Activated T-cell treated with anti-CD3 and anti-CD28 coated beads, Interleukin-2, amount 50 U/mL, for 72 hours (primary cell): ENCODE data around the gene SH3GL3. TPM values are rescaled to one million over a fixed set of nuclear protein-coding genes. Genes with fewer than 3 reads are reported as not detected.

Experiments used
- ATAC-seq, 2 donors: fragments of 150-1000 bp; cut with Tn5 transposase; replicated peaks in 1 of 2; 2 replicates each; pipeline ENCODE4 v1.10.0; 2021; ENCODE audit warnings: moderate library complexity in 2 of 2, mild to moderate bottlenecking in 1 of 2
- DNase-seq, 2 donors: peaks; one replicate each; pipeline ENCODE4 v3.0.0; 2021 to 2022; ENCODE audit warnings: mixed read lengths in 1 of 2
- H3K27ac Mint-ChIP-seq: one replicate; pipeline ENCODE4 v1.8.0; 2022; ENCODE audit warnings: mild to moderate bottlenecking, moderate library complexity, mixed read lengths
- H3K27me3 Mint-ChIP-seq: one replicate; pipeline ENCODE4 v1.8.0; 2022; ENCODE audit warnings: low read depth, mixed read lengths
- H3K36me3 Mint-ChIP-seq, 2 donors: one replicate each; pipeline ENCODE4 v1.8.0; 2022; ENCODE audit warnings: mixed read lengths in 2 of 2, mild to moderate bottlenecking in 1 of 2; ENCODE audit not compliant: insufficient read depth in 2 of 2
- H3K4me1 Mint-ChIP-seq: one replicate; pipeline ENCODE4 v1.8.0; 2022; ENCODE audit warnings: low read depth, mixed read lengths
- H3K4me3 Mint-ChIP-seq, 2 donors: one replicate each; pipeline ENCODE4 v1.8.0; 2022; ENCODE audit warnings: mild to moderate bottlenecking in 2 of 2, mixed read lengths in 2 of 2, moderate library complexity in 2 of 2
- H3K9me3 Mint-ChIP-seq, 2 donors: one replicate each; pipeline ENCODE4 v1.8.0; 2022; ENCODE audit warnings: mixed read lengths in 2 of 2
- total RNA-seq, 2 donors: library from RNA; stranded (reverse); gene quantifications; one replicate each; pipeline ENCODE4 v1.2.3, GENCODE V29; 2022

SH3GL3 gene
- total RNA-seq, 2 donors from 2014 or later = 0.19 TPM; not detected in 1

DNA sequence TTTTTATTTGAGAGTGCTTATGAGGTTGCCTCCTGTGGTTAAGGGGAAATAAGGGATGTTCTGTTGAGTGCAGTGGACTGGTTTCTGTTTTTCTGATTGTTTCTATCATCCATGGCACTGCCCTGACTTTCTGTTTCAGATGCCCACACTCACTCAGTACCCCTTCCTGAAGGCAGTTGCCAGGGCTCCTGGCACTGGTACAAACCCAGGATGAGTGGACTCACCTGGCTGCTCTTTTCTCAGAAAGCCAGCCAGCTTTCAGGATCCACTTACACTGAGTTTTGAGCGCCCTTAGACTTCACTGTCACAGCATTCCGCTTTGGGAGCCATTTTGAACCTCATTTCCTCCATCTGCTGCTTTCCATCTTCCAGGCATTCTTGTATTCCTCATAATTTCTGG lies 150.9 kb downstream of the SH3GL3 start:
- no peak overlapping the region for H3K27ac Mint-ChIP-seq
- H3K27me3 Mint-ChIP-seq = peaks cover 6% of the 10 kb centered on the region
- no peak overlapping the region for H3K4me3 Mint-ChIP-seq
- peaks cover 0 to 2% of the 10 kb centered on the region in 2 donors for H3K36me3 Mint-ChIP-seq
- no peaks in the 10 kb centered on the region for H3K4me1 Mint-ChIP-seq
- ATAC-seq (no peak), DNase-seq (no peak)
- peaks cover 3 to 5% of the 10 kb centered on the region in 2 donors for H3K9me3 Mint-ChIP-seq

DNA sequence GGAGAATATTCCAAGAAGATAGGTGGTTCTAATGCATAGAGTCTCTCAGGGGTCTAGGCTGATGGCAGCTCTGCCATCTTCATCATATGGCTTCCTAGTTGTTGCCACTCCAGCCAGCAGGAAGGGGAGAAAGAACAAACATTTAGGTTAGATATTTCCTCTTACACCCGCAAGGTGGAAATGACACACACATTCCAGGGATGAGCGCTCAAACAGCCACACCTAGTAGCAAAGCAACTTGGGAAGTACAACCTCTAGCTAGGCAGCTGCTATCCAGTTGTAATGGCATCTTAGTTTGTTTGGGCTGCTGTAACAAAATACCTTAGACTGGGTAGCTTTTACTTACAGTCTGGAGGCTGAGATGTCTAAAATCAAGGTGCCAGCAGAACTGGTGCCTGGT lies 154.9 kb downstream of the SH3GL3 start:
- Mint-ChIP-seq H3K27ac (no peak overlapping the region), H3K9me3 (peaks cover 3 to 5% of the 10 kb centered on the region in 2 donors), H3K4me3 (no peak overlapping the region), H3K36me3 (peaks cover 0 to 2% of the 10 kb centered on the region in 2 donors), H3K4me1 (no peaks in the 10 kb centered on the region), H3K27me3 (peaks cover 14% of the 10 kb centered on the region)
- ATAC-seq (no peak), DNase-seq (no peak)

DNA sequence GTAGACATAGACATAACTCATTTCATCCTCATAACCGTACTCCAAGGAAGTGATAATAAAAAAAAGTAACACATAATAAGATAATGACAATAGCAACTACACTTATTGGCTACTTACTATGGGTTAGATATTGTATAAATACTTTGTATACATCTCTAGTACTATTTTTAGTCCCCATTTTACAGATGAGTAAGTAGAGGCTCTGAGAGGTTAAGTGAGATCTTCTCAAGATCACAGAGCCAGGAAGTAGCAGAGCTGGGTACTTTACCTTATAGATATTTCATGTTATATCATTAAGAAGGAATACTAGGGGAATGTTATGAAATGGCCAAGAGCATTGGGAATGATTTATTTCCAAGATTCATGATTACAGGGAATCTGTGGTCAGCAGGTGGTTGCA lies 157.4 kb downstream of the SH3GL3 start:
- no peak for DNase-seq
- no peak for ATAC-seq
- peaks cover 0 to 2% of the 10 kb centered on the region in 2 donors for H3K36me3 Mint-ChIP-seq
- no peak overlapping the region for H3K4me3 Mint-ChIP-seq
- H3K27ac Mint-ChIP-seq = no peak overlapping the region
- H3K4me1 Mint-ChIP-seq = no peaks in the 10 kb centered on the region
- peaks cover 3 to 5% of the 10 kb centered on the region in 2 donors for H3K9me3 Mint-ChIP-seq
- H3K27me3 Mint-ChIP-seq = peaks cover 14% of the 10 kb centered on the region

DNA sequence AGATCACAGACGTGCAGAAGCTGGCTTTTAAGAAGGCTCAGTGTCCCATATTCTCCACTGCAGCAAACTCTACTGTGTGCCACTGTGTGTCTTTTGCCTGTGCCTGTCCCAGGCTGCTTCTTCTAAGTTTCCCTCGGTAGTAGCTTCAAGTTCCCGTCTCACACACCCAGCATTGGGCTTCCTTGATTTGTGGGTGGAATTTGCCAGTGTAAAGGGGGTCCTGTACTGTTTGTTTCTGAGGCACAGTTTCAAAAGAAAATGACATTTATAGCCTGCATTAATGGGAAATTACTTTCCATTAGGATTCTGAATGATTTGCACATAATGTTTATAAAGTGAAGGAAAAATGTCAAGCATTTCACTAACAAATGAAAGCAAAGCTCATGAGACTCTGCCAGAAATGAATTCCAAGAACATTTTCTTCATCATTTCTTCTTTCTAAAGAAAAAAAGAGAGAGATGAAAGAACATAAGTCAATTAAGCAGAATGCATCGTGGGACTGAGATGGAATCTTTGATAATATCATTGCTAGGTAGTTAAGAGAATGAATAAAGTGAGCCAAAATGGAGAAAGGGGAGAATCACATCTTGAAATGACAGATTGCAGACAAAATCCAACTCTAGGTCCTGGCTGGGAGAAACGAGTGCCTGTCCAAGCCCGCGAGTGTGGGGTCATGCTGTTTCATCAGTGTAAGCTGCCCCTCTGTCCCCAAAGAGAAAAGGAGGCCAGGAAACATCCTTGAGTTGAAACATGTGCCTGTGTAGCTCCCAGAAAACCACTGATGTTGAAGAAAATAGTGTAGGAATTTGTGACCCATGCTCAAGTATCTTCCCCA lies 158.2 kb downstream of the SH3GL3 start:
- ATAC-seq = no peak
- Mint-ChIP-seq H3K27me3 (peaks cover 14% of the 10 kb centered on the region), H3K4me1 (no peaks in the 10 kb centered on the region), H3K4me3 (no peak overlapping the region), H3K36me3 (peaks cover 0 to 2% of the 10 kb centered on the region in 2 donors), H3K27ac (no peak overlapping the region), H3K9me3 (peaks cover under 1 to 1% of the 10 kb centered on the region in 2 donors)
- DNase-seq = no peak

DNA sequence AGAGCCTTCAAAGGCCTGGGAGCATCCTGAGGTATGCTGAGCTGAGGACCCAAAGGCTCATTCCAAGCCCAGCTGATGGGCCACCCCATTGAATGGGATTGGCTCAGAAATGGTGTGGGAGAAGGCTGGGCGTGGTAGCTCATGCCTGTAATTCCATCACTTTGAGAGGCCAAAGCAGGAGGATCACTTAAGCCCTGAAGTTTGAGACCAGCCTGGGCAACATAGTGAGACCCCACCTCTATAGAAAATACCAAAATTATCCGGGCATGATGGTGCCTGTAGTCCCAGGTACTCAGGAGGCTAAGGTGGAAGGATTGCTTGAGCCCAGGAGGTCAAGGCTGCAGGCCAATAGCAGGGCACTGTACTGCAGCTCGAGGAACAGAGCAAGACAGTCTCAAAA lies 163.0 kb downstream of the SH3GL3 start:
- DNase-seq = no peak
- peaks cover 12% of the 10 kb centered on the region for H3K27me3 Mint-ChIP-seq
- no peaks in the 10 kb centered on the region for H3K36me3 Mint-ChIP-seq
- no peaks in the 10 kb centered on the region for H3K9me3 Mint-ChIP-seq
- no peak overlapping the region for H3K4me3 Mint-ChIP-seq
- no peak for ATAC-seq
- H3K4me1 Mint-ChIP-seq = no peaks in the 10 kb centered on the region
- H3K27ac Mint-ChIP-seq = no peak overlapping the region

DNA sequence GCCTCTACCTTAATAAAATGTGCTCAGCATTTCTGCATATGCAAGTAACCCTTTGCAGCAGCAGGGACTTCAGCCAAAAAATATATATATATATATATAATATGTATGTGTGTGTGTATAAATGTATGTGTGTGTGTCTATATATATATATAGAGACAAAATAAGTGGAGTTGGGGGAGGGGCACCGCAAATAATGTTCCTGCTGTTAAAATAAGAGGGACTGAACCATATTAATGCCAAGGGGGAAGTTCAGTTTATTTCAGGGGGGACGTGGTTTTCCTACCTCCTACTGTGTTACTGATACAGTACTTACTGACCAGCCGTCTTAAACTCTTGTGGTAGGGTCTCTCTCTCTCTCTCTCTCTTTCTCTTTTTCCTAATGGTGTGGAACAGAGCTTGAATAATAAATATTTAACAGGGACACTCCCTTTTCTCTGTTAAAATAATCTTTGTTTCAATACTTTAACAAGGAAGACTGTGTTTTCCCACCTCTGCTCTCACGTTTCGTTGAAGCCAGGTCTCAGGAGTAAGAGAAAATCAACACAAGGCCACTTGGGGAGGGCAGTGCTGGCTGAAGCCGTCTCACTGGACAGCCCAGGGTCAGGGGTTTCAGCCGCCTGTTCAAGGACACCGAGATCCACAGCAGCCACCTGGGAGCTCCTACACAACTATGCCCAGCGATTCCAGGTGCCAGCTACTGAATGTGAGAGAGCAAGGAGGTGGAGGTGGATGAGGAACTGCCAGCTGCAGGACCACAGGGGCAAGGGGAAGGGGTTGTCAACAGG lies 164.0 kb downstream of the SH3GL3 start:
- Mint-ChIP-seq H3K4me1 (no peaks in the 10 kb centered on the region), H3K4me3 (no peak overlapping the region)

DNA sequence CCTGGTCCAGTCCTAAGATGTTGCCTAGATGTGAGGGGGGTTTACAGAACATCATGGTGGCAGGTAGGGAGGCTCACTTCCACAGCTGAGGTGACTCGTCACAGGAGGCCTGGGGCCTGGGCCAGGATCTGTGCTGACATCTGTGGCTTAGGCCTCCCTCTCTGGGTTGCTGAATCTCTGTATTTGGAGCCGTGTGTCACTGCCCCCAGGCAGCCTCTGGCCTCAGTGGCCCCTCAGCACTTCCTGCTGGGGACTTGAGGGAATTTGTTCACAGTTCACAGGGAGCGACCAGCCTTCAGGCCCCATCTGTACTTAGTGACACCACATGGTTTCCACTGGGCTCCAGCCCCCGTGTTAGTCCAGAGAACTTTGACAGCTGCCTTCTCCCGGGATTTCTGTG lies 165.1 kb downstream of the SH3GL3 start:
- Mint-ChIP-seq H3K4me1 (no peaks in the 10 kb centered on the region), H3K4me3 (no peak overlapping the region), H3K27ac (no peak overlapping the region), H3K9me3 (no peaks in the 10 kb centered on the region), H3K36me3 (no peaks in the 10 kb centered on the region), H3K27me3 (no peaks in the 10 kb centered on the region)
- ATAC-seq = no peak
- DNase-seq = no peak

More for the DNA sequence above, 164.0 kb downstream of the SH3GL3 start:
- DNase-seq = no peak
- Mint-ChIP-seq H3K9me3 (no peaks in the 10 kb centered on the region), H3K27me3 (peaks cover 6% of the 10 kb centered on the region), H3K27ac (no peak overlapping the region), H3K36me3 (no peaks in the 10 kb centered on the region)
- no peak for ATAC-seq

DNA sequence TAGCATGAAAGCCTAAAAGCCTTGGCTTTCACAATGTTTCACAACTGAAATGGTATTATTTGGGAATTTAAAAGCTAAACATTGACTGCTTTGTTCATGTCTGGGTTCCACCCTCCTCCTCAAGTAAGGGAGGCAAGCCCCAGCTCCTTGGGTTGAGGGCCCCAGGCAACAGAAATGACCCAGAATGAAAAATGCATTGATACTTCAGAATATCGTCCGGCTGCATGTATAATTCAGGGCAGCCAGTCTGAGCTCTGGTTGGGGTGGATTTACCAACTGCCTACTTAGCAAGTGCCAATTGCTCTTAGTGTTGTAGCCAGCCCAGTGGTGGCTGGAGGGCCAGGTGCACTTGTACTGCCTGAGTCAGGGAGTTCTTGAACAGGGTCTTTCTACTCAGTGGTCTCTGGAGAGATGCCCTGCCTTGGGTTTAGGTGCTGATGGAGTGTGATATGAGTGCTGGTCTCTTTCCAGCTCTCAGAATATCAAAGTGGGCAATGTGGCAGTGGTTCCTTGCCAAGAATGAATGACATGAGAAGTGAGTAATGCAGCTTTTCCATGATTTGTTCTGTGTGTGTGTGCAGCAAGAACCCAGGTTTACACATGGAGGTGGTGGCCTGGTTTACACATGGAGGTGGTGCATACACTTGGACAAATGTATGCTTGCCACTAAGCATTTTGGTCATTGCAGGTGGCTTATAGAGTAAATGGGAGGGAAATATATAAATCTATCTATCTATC lies 165.9 kb downstream of the SH3GL3 start:
- Mint-ChIP-seq H3K4me3 (no peak overlapping the region), H3K4me1 (no peaks in the 10 kb centered on the region), H3K36me3 (no peaks in the 10 kb centered on the region), H3K27ac (no peak overlapping the region), H3K27me3 (no peaks in the 10 kb centered on the region), H3K9me3 (no peaks in the 10 kb centered on the region)
- DNase-seq (no peak), ATAC-seq (no peak)

DNA sequence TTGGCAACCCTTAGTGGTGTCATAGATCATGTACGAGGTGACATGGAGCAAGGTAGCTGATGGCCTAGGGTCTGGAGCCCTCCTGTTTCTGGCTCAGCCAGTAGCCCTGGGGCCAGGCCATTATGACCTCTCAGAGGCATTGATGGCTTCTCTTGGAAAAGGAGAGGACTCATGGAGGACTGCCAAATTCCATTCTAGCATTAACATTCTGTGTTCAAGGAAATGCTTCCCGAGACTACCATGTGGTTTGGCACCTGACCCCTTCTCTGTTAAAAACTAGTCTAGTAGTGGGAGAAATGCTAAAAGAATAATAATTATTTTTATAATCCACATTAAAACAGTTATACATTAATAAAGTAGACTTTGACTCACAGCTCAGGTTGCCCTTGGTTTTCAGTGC lies 166.6 kb downstream of the SH3GL3 start:
- no peak overlapping the region for H3K27ac Mint-ChIP-seq
- ATAC-seq = no peak
- H3K4me3 Mint-ChIP-seq = no peak overlapping the region
- DNase-seq = no peak
- no peaks in the 10 kb centered on the region for H3K9me3 Mint-ChIP-seq
- H3K36me3 Mint-ChIP-seq = no peaks in the 10 kb centered on the region
- no peaks in the 10 kb centered on the region for H3K4me1 Mint-ChIP-seq
- H3K27me3 Mint-ChIP-seq = no peaks in the 10 kb centered on the region

DNA sequence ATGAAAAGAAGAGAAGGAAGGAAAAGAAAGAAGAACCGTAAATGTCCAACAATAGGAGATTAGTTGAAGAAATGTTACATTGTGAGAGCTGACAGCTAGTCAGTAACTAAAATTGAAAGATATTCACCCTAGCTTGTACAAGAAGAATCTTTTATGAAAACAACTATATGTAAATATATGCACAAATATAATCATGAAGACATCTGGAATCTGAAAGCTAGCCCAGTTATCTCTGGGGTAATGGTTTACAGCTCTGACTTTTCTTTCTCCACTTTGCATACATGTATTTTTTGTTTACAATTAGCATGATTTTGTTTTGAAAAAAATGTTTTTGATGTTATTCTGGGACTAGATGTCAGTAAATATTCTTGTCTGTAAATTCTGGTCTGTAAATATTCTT lies 169.7 kb downstream of the SH3GL3 start:
- no peaks in the 10 kb centered on the region for H3K36me3 Mint-ChIP-seq
- H3K9me3 Mint-ChIP-seq = peaks cover 0 to 3% of the 10 kb centered on the region in 2 donors
- no peak overlapping the region for H3K27ac Mint-ChIP-seq
- ATAC-seq (no peak), DNase-seq (no peak)
- H3K27me3 Mint-ChIP-seq = no peaks in the 10 kb centered on the region
- H3K4me3 Mint-ChIP-seq = no peak overlapping the region
- no peaks in the 10 kb centered on the region for H3K4me1 Mint-ChIP-seq

DNA sequence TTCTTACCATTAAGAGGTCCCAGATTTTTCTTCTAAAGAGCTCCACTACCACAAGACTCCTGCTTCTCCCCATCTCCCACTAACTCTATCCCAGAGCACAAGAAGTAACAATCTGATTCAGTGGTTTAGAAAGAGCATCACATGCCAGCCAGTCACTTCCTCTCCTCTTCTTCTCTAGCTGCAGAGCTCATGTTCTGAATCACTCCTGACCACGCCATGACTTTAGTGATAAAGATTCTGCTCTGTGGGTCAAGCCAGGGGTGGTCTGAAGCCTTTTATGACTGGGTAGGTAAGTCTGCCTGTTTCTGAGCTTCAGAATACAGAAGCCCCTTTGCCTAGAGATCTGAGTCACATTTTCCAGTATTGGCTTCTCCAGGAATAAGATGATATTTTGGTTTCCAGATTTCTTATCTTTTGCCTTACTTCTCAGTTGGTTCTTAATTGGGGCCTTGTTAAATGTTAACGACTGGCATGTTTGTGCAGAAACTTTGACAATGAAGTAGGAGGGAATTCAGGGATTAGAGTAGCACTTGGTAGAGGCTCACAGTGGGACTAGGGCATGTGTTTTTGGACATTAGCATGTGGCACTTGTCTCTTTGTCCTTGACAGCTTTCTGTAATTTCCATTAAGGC lies 179.1 kb downstream of the SH3GL3 start:
- Mint-ChIP-seq H3K27me3 (peaks cover 6% of the 10 kb centered on the region), H3K36me3 (peaks cover 0 to 1% of the 10 kb centered on the region in 2 donors), H3K4me1 (peaks cover 9% of the 10 kb centered on the region), H3K27ac (no peak overlapping the region), H3K4me3 (no peak overlapping the region), H3K9me3 (peaks cover 2 to 5% of the 10 kb centered on the region in 2 donors)
- ATAC-seq (peak; percentile 96 to 99), DNase-seq (peak; percentile 24 to 41)

DNA sequence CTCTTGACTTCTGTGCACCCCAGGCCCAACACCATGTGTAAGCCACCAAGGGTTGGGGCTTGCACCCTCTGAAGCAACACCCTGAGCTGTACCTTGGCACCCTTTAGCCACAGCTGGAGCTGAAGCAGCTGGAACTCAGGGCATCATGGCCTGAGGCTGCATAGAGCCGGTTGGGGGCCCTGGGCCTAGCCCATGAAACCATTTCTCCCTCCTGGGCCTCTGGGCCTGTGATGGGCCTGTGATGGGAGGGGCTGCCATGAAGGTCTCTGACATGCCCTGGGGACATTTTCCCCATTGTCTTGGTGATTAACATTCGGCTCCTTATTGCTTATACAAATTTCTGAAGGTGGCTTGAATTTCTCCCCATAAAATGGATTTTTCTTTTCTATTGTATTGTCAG lies 184.4 kb downstream of the SH3GL3 start:
- no peaks in the 10 kb centered on the region for H3K27me3 Mint-ChIP-seq
- H3K36me3 Mint-ChIP-seq = no peaks in the 10 kb centered on the region
- peaks cover 2% of the 10 kb centered on the region for H3K4me1 Mint-ChIP-seq
- ATAC-seq (no peak), DNase-seq (no peak)
- peaks cover 4 to 11% of the 10 kb centered on the region in 2 donors for H3K9me3 Mint-ChIP-seq
- no peak overlapping the region for H3K4me3 Mint-ChIP-seq
- H3K27ac Mint-ChIP-seq = no peak overlapping the region
